ENCODE results near the gene PRSS1.
A peak's percentile ranks its signal among the peaks of the same experiment; 100 is the strongest.

The PRSS1 gene

DNA sequence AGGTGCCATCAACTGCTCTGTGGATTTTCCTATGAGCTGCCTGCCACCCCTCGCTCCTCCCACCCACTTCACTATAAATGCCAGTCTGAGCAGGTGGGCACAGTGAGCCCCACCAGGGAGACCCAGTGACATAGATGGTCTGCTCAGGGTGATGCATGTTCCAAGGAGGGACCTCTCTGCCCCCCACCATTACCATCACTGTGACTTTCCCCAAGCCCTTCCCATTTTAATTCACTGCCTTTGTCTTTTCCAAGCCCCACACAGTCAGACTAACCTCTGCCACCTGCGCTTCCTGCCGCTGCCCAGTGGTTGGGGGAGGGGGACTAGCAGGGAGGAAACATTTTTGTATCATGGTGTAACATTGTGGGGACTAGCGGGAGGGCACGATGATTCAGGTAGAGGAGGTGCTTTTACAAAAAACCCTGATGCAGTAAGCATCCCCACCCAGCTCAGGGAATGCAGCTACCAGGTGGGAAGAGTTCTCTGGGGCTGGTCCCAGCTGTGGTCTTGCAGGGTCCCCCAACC, 46.1 kb downstream of the PRSS1 start:
- peak; percentile 85 for DNase-seq

- DNase-seq = peak; percentile 45
Measured at GRCh38 chr7:142796001-142796500, 46.8 kb downstream of the PRSS1 start.

- peak; percentile 57 for DNase-seq
Measured at GRCh38 chr7:142796501-142797390, 47.5 kb downstream of the PRSS1 start.

DNA sequence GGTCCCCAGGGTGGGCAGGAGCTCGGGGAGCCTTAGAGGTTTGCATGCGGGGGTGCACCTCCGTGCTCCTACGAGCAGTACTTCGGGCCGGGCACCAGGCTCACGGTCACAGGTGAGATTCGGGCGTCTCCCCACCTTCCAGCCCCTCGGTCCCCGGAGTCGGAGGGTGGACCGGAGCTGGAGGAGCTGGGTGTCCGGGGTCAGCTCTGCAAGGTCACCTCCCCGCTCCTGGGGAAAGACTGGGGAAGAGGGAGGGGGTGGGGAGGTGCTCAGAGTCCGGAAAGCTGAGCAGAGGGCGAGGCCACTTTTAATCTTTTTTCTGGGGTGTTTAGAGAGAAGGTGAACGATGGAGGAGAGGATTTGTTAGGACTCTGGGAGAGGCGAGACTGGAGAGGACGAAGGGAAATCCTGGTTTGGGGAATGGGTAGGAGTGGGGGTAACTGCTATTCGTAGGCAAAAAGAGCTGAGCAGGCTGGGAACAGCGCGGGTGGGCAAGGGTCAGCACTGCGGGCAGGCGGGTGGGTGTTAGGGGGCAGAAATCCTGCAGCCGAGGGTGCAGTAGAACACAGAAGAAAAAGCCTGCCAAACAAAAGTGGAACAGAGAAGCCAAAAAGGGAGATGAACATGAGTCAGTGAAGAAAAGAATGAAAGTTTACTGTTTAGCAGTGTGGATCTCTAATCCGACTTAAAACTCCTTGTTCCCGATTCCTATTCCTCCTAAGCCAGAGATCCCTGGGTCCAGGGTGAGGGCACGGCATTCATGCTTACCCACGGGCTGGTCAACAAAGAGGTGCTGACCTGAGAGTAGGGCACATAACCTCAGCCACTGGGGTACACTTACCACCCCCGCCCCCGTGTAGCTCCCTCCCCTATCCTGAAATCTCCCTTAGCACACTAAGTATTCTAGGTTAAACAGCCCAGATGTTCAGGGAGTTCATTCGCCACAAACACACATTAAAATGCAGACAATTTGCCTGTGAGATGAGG, 48.4 kb downstream of the PRSS1 start:
- peak; percentile 68 for DNase-seq

GRCh38 chr7:142798451-142799436, 49.5 kb downstream of the PRSS1 start:
- DNase-seq = peak; percentile 63

- DNase-seq = peak; percentile 42
Measured at GRCh38 chr7:142799437-142799835, 50.2 kb downstream of the PRSS1 start.

DNA sequence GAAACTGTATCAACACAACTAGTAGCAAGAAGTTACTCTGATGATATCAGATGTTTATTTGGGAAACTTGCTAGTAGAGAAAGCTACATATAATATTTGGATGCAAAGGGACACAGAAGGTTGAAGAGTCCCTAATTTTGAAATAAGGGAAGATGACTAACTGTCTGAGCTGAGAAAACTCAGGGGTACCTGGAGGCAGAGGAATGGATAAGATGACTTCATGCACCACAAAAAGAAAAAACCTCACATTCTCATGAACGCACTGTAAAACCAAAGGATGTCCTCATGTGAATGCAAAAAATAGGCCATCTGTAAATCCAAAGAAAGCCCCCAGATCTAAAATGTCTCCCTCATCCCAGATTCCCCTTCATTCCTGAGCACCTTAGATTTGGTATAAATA, 50.8 kb downstream of the PRSS1 start:
- peak; percentile 26 for DNase-seq

GRCh38 chr7:142800699-142801260, 51.5 kb downstream of the PRSS1 start:
- DNase-seq = peak; percentile 19

- peak; percentile 19 for DNase-seq
Measured at GRCh38 chr7:142801601-142802295, 52.5 kb downstream of the PRSS1 start.

GRCh38 chr7:142802301-142802700, 53.0 kb downstream of the PRSS1 start:
- peak; percentile 15 for DNase-seq
